IMR-90 (cell line): ENCODE data around the gene AKR7A2. TPM values are rescaled to one million over a fixed set of nuclear protein-coding genes. Genes with fewer than 3 reads are reported as not detected.

Experiments
- ATAC-seq: fragments of 200-7000 bp; cut with Tn5 transposase; 2 replicates; pipeline ENCODE4 v1.9.1; 2020; ENCODE audit warnings: low read depth, mild to moderate bottlenecking, moderate library complexity
- BruUV-seq: library from RNA; stranded (reverse); fragments of 400-500 nt; replicated peaks from 2 replicates; lab custom pipeline; 2021; lab: Mats Ljungman, UMichigan
- CTCF ChIA-PET: fragments of 300-600 bp; formaldehyde crosslinking; extraction: SDS; loops from one replicate; lab custom pipeline; 2021; ENCODE audit warnings: antibody characterized with exemption; lab: Yijun Ruan, JAX
- POLR2A ChIA-PET: fragments of 300-600 bp; sonication (Branson Sonifier 250); formaldehyde crosslinking; loops from one replicate; lab custom pipeline; 2022; ENCODE audit warnings: antibody characterized with exemption; ENCODE audit not compliant: unreplicated experiment; lab: Charles Lee
- DNase-seq: peaks from one replicate; pipeline ENCODE4 v3.0.0; 2013
- H2AFZ ChIP-seq: replicated peaks from 2 replicates; pipeline ENCODE3; 2013; ENCODE audit warnings: low read length, mild to moderate bottlenecking; ENCODE audit not compliant: poor library complexity
- H2AK5ac ChIP-seq: 2 replicates; pipeline ENCODE4 v1.6.1; 2013; ENCODE audit warnings: low read depth, low read length, inconsistent platforms
- H2AK9ac ChIP-seq: replicated peaks from 2 replicates; pipeline ENCODE3; 2013; ENCODE audit warnings: mild to moderate bottlenecking, low read depth, low read length, moderate library complexity; ENCODE audit not compliant: poor library complexity
- H2BK120ac ChIP-seq: 2 replicates; pipeline ENCODE4 v1.6.1; 2013; ENCODE audit warnings: low read depth, low read length, inconsistent platforms
- H2BK15ac ChIP-seq: 3 replicates; pipeline ENCODE4 v1.6.1; 2013; ENCODE audit warnings: low read depth, low read length, inconsistent platforms
- H2BK20ac ChIP-seq: 2 replicates; pipeline ENCODE4 v1.6.1; 2013; ENCODE audit warnings: low read depth, mild to moderate bottlenecking, inconsistent platforms, low read length, moderate library complexity
- H2BK5ac ChIP-seq: 2 replicates; pipeline ENCODE4 v1.6.1; 2013; ENCODE audit warnings: mild to moderate bottlenecking, low read depth, low read length, inconsistent platforms; ENCODE audit not compliant: poor library complexity, severe bottlenecking
- H3K14ac ChIP-seq: replicated peaks from 2 replicates; pipeline ENCODE4 v1.6.1; 2013; ENCODE audit warnings: low read depth, low read length, inconsistent platforms
- H3K18ac ChIP-seq: 2 replicates; pipeline ENCODE4 v1.6.1; 2013; ENCODE audit warnings: low read depth, low read length, control low read depth
- H3K23ac ChIP-seq: 2 replicates; pipeline ENCODE4 v1.6.1; 2013; ENCODE audit warnings: low read depth, low read length, inconsistent platforms
- H3K27ac ChIP-seq: 2 replicates; pipeline ENCODE4 v1.5.1; 2013; ENCODE audit warnings: mild to moderate bottlenecking, control low read depth, low read length; ENCODE audit not compliant: insufficient read depth
- H3K27me3 ChIP-seq: 2 replicates; pipeline ENCODE4 v1.6.1; 2013; ENCODE audit warnings: low read length; ENCODE audit not compliant: control insufficient read depth, insufficient read depth
- H3K36me3 ChIP-seq: 2 replicates; pipeline ENCODE4 v1.6.1; 2013; ENCODE audit warnings: low read length, mixed read lengths; ENCODE audit not compliant: control insufficient read depth, insufficient read depth
- H3K4ac ChIP-seq: 2 replicates; pipeline ENCODE4 v1.6.1; 2013; ENCODE audit warnings: low read depth, low read length, inconsistent platforms
- H3K4me1 ChIP-seq: 2 replicates; pipeline ENCODE4 v1.6.1; 2013; ENCODE audit warnings: low read length, mixed read lengths; ENCODE audit not compliant: control insufficient read depth, insufficient read depth
- H3K4me2 ChIP-seq: 2 replicates; pipeline ENCODE4 v1.6.1; 2013; ENCODE audit warnings: low read depth, mild to moderate bottlenecking, control low read depth, low read length, moderate library complexity
- H3K4me3 ChIP-seq: 2 replicates; pipeline ENCODE4 v1.5.1; 2013; ENCODE audit warnings: low read depth, mild to moderate bottlenecking, control low read depth, low read length, moderate library complexity; ENCODE audit not compliant: insufficient read depth
- H3K56ac ChIP-seq: 2 replicates; pipeline ENCODE4 v1.6.1; 2013; ENCODE audit warnings: low read length, inconsistent platforms; ENCODE audit not compliant: insufficient read depth; ENCODE audit errors: extremely low read depth
- H3K79me1 ChIP-seq, 2 experiments: 2 replicates each; pipeline ENCODE4 v1.6.1; 2013; ENCODE audit warnings: low read length in 2 of 2, inconsistent platforms in 1 of 2, low read depth in 1 of 2
- H3K9ac ChIP-seq: 2 replicates; pipeline ENCODE4 v1.6.1; 2013; ENCODE audit warnings: low read depth, low read length, control low read depth
- H3K9me1 ChIP-seq: 2 replicates; pipeline ENCODE4 v1.6.1; 2013; ENCODE audit warnings: low read length, inconsistent platforms; ENCODE audit not compliant: insufficient read depth
- H3K9me3 ChIP-seq: 2 replicates; pipeline ENCODE4 v1.6.1; 2013; ENCODE audit warnings: low read length; ENCODE audit not compliant: control insufficient read depth, insufficient read depth
- H4K20me1 ChIP-seq: 2 replicates; pipeline ENCODE4 v1.6.1; 2013; ENCODE audit warnings: low read length, inconsistent platforms; ENCODE audit not compliant: insufficient read depth
- H4K5ac ChIP-seq: 2 replicates; pipeline ENCODE4 v1.6.1; 2013; ENCODE audit warnings: mild to moderate bottlenecking, low read depth, low read length, control low read depth
- H4K8ac ChIP-seq, 2 experiments: 2 replicates each; pipeline ENCODE4 v1.6.1; 2013; ENCODE audit warnings: low read depth in 2 of 2, low read length in 2 of 2, control low read depth in 1 of 2, inconsistent platforms in 1 of 2
- H4K91ac ChIP-seq: 2 replicates; pipeline ENCODE4 v1.6.1; 2013; ENCODE audit warnings: low read depth, low read length, inconsistent platforms; ENCODE audit not compliant: insufficient read depth
- NFE2L2 ChIP-seq: fragments of 150-350 bp; IDR thresholded peaks from 2 replicates; pipeline ENCODE4 v1.6.1; 2016; ENCODE audit warnings: low read depth, mild to moderate bottlenecking, low read length
- SMC3 ChIP-seq: fragments of 150-350 bp; IDR thresholded peaks from 2 replicates; pipeline ENCODE4 v1.6.1; 2016; ENCODE audit warnings: low read depth, mild to moderate bottlenecking, antibody characterized with exemption, low read length, moderate library complexity
- WGBS, 2 experiments: methylation state at CpG; one replicate each; pipeline versions ENCODE4 v1.1.5 to v1.1.7; 2013; ENCODE audit warnings: missing lambda C conversion rate in 2 of 2; ENCODE audit not compliant: insufficient read length in 1 of 2; ENCODE audit errors: extremely low coverage in 2 of 2; 5-methylcytosine and 5-hydroxymethylcytosine counted together
- dilution Hi-C: fragments of 300-500 bp; cut with HindIII; formaldehyde crosslinking; loops from one replicate; pipeline ENCODE4 v1.14.3; 2018; ENCODE audit warnings: low sequenced_read_pairs; ENCODE audit not compliant: unreplicated experiment
- in situ Hi-C: fragments of 300-500 bp; cut with MboI; formaldehyde crosslinking; loops from 3 replicates; pipeline ENCODE4 v1.14.3; 2019; ENCODE audit warnings: low sequenced_read_pairs, inconsistent platforms, mixed read lengths
- intact Hi-C: fragments of 100-400 bp; cut with micrococcal nuclease; formaldehyde crosslinking; loops from 2 replicates; pipeline ENCODE4 v1.10.0; 2022
- polyA plus RNA-seq, 3 experiments: library from polyadenylated mRNA; depleted of rRNA; stranded (reverse); fragments of >200 nt; gene quantifications; 2 replicates each; pipeline ENCODE4 v1.2.3, GENCODE V29; 2012; ENCODE audit warnings: low replicate concordance in 1 of 3
- total RNA-seq: library from RNA; depleted of rRNA; stranded (reverse); fragments of >200 nt; gene quantifications from 2 replicates; pipeline ENCODE4 v1.2.3, GENCODE V29; 2012

The AKR7A2 gene
- total and polyA plus RNA-seq, 2 of the 4 experiments (the other 2 are of a cell fraction), result 55.8 to 60.2 TPM

- no peak overlapping the region for H3K4me2 ChIP-seq
- BruUV-seq, result no TSS peak
- no peaks in the 10 kb centered on the region for H3K27me3 ChIP-seq
- in situ Hi-C loops (no loop called here), dilution Hi-C loops (no loop called here), intact Hi-C loops (loop anchor here (5.0 kb wide), 1 partner anchor 117 kb away; no protein-coding TSS in a partner anchor)
- H4K8ac ChIP-seq, result no peak overlapping the region
- H2AK5ac ChIP-seq, result no peak overlapping the region
- no peak overlapping the region for H3K9ac ChIP-seq
- no peak overlapping the region for H2AFZ ChIP-seq
- H3K4me3 ChIP-seq, result no peak overlapping the region
- H2AK9ac ChIP-seq, result no peak overlapping the region
- H4K5ac ChIP-seq, result no peak overlapping the region
- H3K9me1 ChIP-seq, result no peaks in the 10 kb centered on the region
- peaks cover 77% of the 10 kb centered on the region for H3K36me3 ChIP-seq
- H3K56ac ChIP-seq, result no peak overlapping the region
- POLR2A ChIA-PET, result no interaction called here
- no peak overlapping the region for H3K14ac ChIP-seq
- DNase-seq, result no peak
- no peak overlapping the region for H3K18ac ChIP-seq
- H3K4ac ChIP-seq, result no peak overlapping the region
- TF ChIP-seq SMC3 (no peak), NFE2L2 (no peak)
- H2BK120ac ChIP-seq, result no peak overlapping the region
- 70% methylated on average over 8 of the region's 17 CpGs; no CpG with 5 or more reads in 1 of the 2 experiments for WGBS, 2 experiments
- no peak overlapping the region for H3K27ac ChIP-seq
- no peak overlapping the region for H2BK20ac ChIP-seq
- no peak overlapping the region for H3K23ac ChIP-seq
- CTCF ChIA-PET, result no interaction called here
- peaks cover 33% of the 10 kb centered on the region for H4K20me1 ChIP-seq
- H3K9me3 ChIP-seq, result no peaks in the 10 kb centered on the region
- no peak overlapping the region for H2BK5ac ChIP-seq
- peaks cover 23 to 62% of the 10 kb centered on the region in 2 experiments for H3K79me1 ChIP-seq
- H4K91ac ChIP-seq, result no peak overlapping the region
- no peak overlapping the region for H2BK15ac ChIP-seq
- H3K4me1 ChIP-seq, result peaks cover 2% of the 10 kb centered on the region; the same call in 1 of the 2 replicates
- no peak for ATAC-seq
Measured at GRCh38 chr1:19349999-19350398, 38.1 kb upstream of the AKR7A2 start.
